ENCODE measurements around the gene AKAP8.
"Not testable (repeated sequence)": the region's sequence is repeated elsewhere in the genome, so short reads cannot be mapped to it uniquely, and the experiment has no call there.

The AKAP8 gene

DNA sequence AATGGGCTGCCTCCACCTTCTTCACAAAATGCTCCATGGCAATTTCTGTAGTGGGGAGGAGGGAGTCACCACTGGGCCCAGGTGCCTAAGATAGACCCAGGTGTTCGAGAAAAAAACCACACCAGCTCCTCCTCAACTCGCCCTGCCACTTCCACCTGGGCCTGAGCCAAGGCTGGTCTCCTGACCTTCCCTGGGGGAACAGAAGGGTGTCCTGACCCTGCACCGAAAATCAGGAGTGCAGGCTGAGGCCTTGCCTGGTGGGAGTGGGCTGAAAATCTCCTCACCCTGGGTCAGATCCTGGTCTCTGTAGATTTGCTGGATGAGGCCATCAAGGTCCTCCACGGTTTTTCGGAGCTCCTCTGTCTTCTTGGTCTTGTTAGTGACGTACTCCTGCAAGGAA lies 17.6 kb upstream of the AKAP8 start:
- H3K4me1 ChIP-seq (ENCODE audit: control insufficient read depth in 2 of 2, insufficient read depth in 1 of 2, low read depth in 1 of 2, low read length in 2 of 2): no peaks in the 10 kb centered on the region
- H2BK120ac ChIP-seq (ENCODE audit: low read depth, low read length): no peak overlapping the region

GRCh38 chr19:15396436-15396835 lies 16.8 kb upstream of the AKAP8 start:
- peak overlapping the region; percentile 66 for H3K4ac ChIP-seq (ENCODE audit: low read length)
- no peak overlapping the region for H3K4me2 ChIP-seq (ENCODE audit: insufficient read depth, low read length, poor library complexity, severe bottlenecking)
- H3K27me3 ChIP-seq (ENCODE audit: control insufficient read depth in 3 of 3, insufficient read depth in 3 of 3, low read depth in 1 of 3, low read length in 3 of 3): no peaks in the 10 kb centered on the region
- no peak overlapping the region for H2BK12ac ChIP-seq (ENCODE audit: low read length)
- H3K9ac ChIP-seq (ENCODE audit: low read depth, low read length, poor library complexity): no peak overlapping the region
- H3K18ac ChIP-seq (ENCODE audit: low read length): no peak overlapping the region
- no peak overlapping the region for H2AFZ ChIP-seq (ENCODE audit: low read length)
- no peak overlapping the region for H4K8ac ChIP-seq (ENCODE audit: low read depth, low read length)
- no peak for DNase-seq (ENCODE audit: low spot score)
- H3K4me3 ChIP-seq (ENCODE audit: low read length in 2 of 2): no peak overlapping the region
- no CpG with 5 or more reads among the region's 3 CpGs for WGBS, 2 donors (ENCODE audit: extremely low coverage in 2 of 2, insufficient read length in 2 of 2, insufficient replicate concordance in 1 of 2)
- no peak overlapping the region for H3K27ac ChIP-seq (replicated peaks; ENCODE audit: low read length)
- no peak overlapping the region for H2AK5ac ChIP-seq (ENCODE audit: low read depth, low read length)
- H3K9me3 ChIP-seq (replicated peaks in 1 of 2; ENCODE audit: control insufficient read depth in 2 of 2, insufficient read depth in 1 of 2, low read depth in 1 of 2, low read length in 2 of 2): no peaks in the 10 kb centered on the region
- H4K91ac ChIP-seq (ENCODE audit: low read depth, low read length, poor library complexity): no peak overlapping the region
- peak overlapping the region; percentile 54 for H2BK5ac ChIP-seq (ENCODE audit: low read length)
- H2BK15ac ChIP-seq (ENCODE audit: low read length): no peak overlapping the region
- peak overlapping the region; percentile 8 for H2BK120ac ChIP-seq (ENCODE audit: low read depth, low read length)
- peaks cover 23% of the 10 kb centered on the region for H3K79me1 ChIP-seq (ENCODE audit: low read depth, low read length)
- peaks cover 59 to 94% of the 10 kb centered on the region in 2 donors for H3K36me3 ChIP-seq (replicated peaks in 1 of 2; ENCODE audit: control insufficient read depth in 2 of 2, insufficient read depth in 2 of 2, low read length in 2 of 2)
- peak overlapping the region; percentile 38 for H3K14ac ChIP-seq (ENCODE audit: low read length)
- no peak overlapping the region for H3K23ac ChIP-seq (ENCODE audit: low read depth, low read length, poor library complexity)
- no peaks in the 10 kb centered on the region for H3K4me1 ChIP-seq (ENCODE audit: control insufficient read depth in 2 of 2, insufficient read depth in 1 of 2, low read depth in 1 of 2, low read length in 2 of 2)

More for the DNA sequence above, 17.6 kb upstream of the AKAP8 start:
- Histone ChIP-seq H2BK12ac (ENCODE audit: low read length) (no peak overlapping the region), H3K9ac (ENCODE audit: low read depth, low read length, poor library complexity) (no peak overlapping the region), H3K4me2 (ENCODE audit: insufficient read depth, low read length, poor library complexity, severe bottlenecking) (no peak overlapping the region), H3K4ac (ENCODE audit: low read length) (no peak overlapping the region), H2BK5ac (ENCODE audit: low read length) (peak overlapping the region; percentile 26), H2BK15ac (ENCODE audit: low read length) (no peak overlapping the region), H2AK5ac (ENCODE audit: low read depth, low read length) (no peak overlapping the region), H3K36me3 (replicated peaks in 1 of 2; ENCODE audit: control insufficient read depth in 2 of 2, insufficient read depth in 2 of 2, low read length in 2 of 2) (peaks cover 59 to 94% of the 10 kb centered on the region in 2 donors), H3K9me3 (replicated peaks in 1 of 2; ENCODE audit: control insufficient read depth in 2 of 2, insufficient read depth in 1 of 2, low read depth in 1 of 2, low read length in 2 of 2) (no peaks in the 10 kb centered on the region), H4K91ac (ENCODE audit: low read depth, low read length, poor library complexity) (no peak overlapping the region), H3K79me1 (ENCODE audit: low read depth, low read length) (peaks cover 21% of the 10 kb centered on the region), H4K8ac (ENCODE audit: low read depth, low read length) (no peak overlapping the region), H2AFZ (ENCODE audit: low read length) (no peak overlapping the region), H3K14ac (ENCODE audit: low read length) (no peak overlapping the region), H3K27me3 (ENCODE audit: control insufficient read depth in 3 of 3, insufficient read depth in 3 of 3, low read depth in 1 of 3, low read length in 3 of 3) (no peaks in the 10 kb centered on the region), H3K27ac (replicated peaks; ENCODE audit: low read length) (no peak overlapping the region), H3K23ac (ENCODE audit: low read depth, low read length, poor library complexity) (no peak overlapping the region), H3K18ac (ENCODE audit: low read length) (no peak overlapping the region), H3K4me3 (ENCODE audit: low read length in 2 of 2) (no peak overlapping the region)
- no peak for DNase-seq (ENCODE audit: low spot score)
- WGBS, 2 donors (ENCODE audit: extremely low coverage in 2 of 2, insufficient read length in 2 of 2, insufficient replicate concordance in 1 of 2): no CpG with 5 or more reads among the region's 6 CpGs

DNA sequence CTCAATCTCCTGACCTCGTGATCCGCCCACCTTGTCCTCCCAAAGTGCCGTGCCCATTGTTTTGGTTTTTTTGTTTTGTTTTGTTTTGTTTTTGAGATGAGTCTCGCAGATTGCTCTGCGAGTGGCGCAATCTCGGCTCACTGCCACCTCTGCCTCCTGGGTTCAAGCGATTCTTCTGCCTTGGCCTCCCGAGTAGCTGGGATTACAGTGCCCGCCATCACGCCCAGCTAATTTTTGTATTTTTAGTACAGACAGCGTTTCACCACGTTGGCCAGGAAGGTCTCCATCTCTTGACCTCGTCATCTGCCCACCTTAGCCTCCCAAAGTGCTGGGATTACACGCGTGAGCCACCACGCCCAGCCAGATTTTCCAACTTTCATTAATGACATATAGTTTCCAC lies 15.7 kb upstream of the AKAP8 start:
- H3K9ac ChIP-seq (ENCODE audit: low read depth, low read length, poor library complexity); H2BK120ac ChIP-seq (ENCODE audit: low read depth, low read length); H3K9me3 ChIP-seq (replicated peaks in 1 of 2; ENCODE audit: control insufficient read depth in 2 of 2, insufficient read depth in 1 of 2, low read depth in 1 of 2, low read length in 2 of 2); H3K27ac ChIP-seq (replicated peaks; ENCODE audit: low read length); H3K14ac ChIP-seq (ENCODE audit: low read length); H2BK5ac ChIP-seq (ENCODE audit: low read length); H3K4me2 ChIP-seq (ENCODE audit: insufficient read depth, low read length, poor library complexity, severe bottlenecking); H2BK15ac ChIP-seq (ENCODE audit: low read length); H3K4me3 ChIP-seq (ENCODE audit: low read length in 2 of 2); H2AFZ ChIP-seq (ENCODE audit: low read length); H3K4ac ChIP-seq (ENCODE audit: low read length); H3K18ac ChIP-seq (ENCODE audit: low read length); H3K4me1 ChIP-seq (ENCODE audit: control insufficient read depth in 2 of 2, insufficient read depth in 1 of 2, low read depth in 1 of 2, low read length in 2 of 2); H3K27me3 ChIP-seq (ENCODE audit: control insufficient read depth in 3 of 3, insufficient read depth in 3 of 3, low read depth in 1 of 3, low read length in 3 of 3); DNase-seq (ENCODE audit: low spot score); H4K91ac ChIP-seq (ENCODE audit: low read depth, low read length, poor library complexity); H3K23ac ChIP-seq (ENCODE audit: low read depth, low read length, poor library complexity); H2AK5ac ChIP-seq (ENCODE audit: low read depth, low read length); H2BK12ac ChIP-seq (ENCODE audit: low read length); H4K8ac ChIP-seq (ENCODE audit: low read depth, low read length): not testable (repeated sequence)
- Histone ChIP-seq H3K79me1 (ENCODE audit: low read depth, low read length) (peaks cover 19% of the 10 kb centered on the region), H3K36me3 (replicated peaks in 1 of 2; ENCODE audit: control insufficient read depth in 2 of 2, insufficient read depth in 2 of 2, low read length in 2 of 2) (peaks cover 52 to 91% of the 10 kb centered on the region in 2 donors)
- no CpG with 5 or more reads among the region's 17 CpGs for WGBS, 2 donors (ENCODE audit: extremely low coverage in 2 of 2, insufficient read length in 2 of 2, insufficient replicate concordance in 1 of 2)

GRCh38 chr19:15394426-15394825 lies 14.8 kb upstream of the AKAP8 start:
- Histone ChIP-seq H3K36me3 (replicated peaks in 1 of 2; ENCODE audit: control insufficient read depth in 2 of 2, insufficient read depth in 2 of 2, low read length in 2 of 2) (peaks cover 45 to 91% of the 10 kb centered on the region in 2 donors), H2BK120ac (ENCODE audit: low read depth, low read length) (no peak overlapping the region), H2BK5ac (ENCODE audit: low read length) (no peak overlapping the region), H3K4me1 (ENCODE audit: control insufficient read depth in 2 of 2, insufficient read depth in 1 of 2, low read depth in 1 of 2, low read length in 2 of 2) (no peaks in the 10 kb centered on the region), H3K14ac (ENCODE audit: low read length) (no peak overlapping the region), H3K27ac (replicated peaks; ENCODE audit: low read length) (no peak overlapping the region), H3K23ac (ENCODE audit: low read depth, low read length, poor library complexity) (no peak overlapping the region), H3K4me2 (ENCODE audit: insufficient read depth, low read length, poor library complexity, severe bottlenecking) (no peak overlapping the region), H3K18ac (ENCODE audit: low read length) (no peak overlapping the region), H2AFZ (ENCODE audit: low read length) (no peak overlapping the region), H4K91ac (ENCODE audit: low read depth, low read length, poor library complexity) (no peak overlapping the region), H2BK12ac (ENCODE audit: low read length) (no peak overlapping the region), H3K79me1 (ENCODE audit: low read depth, low read length) (peaks cover 19% of the 10 kb centered on the region), H3K4me3 (ENCODE audit: low read length in 2 of 2) (no peak overlapping the region), H3K4ac (ENCODE audit: low read length) (no peak overlapping the region), H3K9ac (ENCODE audit: low read depth, low read length, poor library complexity) (no peak overlapping the region), H3K9me3 (replicated peaks in 1 of 2; ENCODE audit: control insufficient read depth in 2 of 2, insufficient read depth in 1 of 2, low read depth in 1 of 2, low read length in 2 of 2) (no peaks in the 10 kb centered on the region), H3K27me3 (ENCODE audit: control insufficient read depth in 3 of 3, insufficient read depth in 3 of 3, low read depth in 1 of 3, low read length in 3 of 3) (no peaks in the 10 kb centered on the region), H2BK15ac (ENCODE audit: low read length) (no peak overlapping the region), H4K8ac (ENCODE audit: low read depth, low read length) (no peak overlapping the region), H2AK5ac (ENCODE audit: low read depth, low read length) (no peak overlapping the region)
- DNase-seq (ENCODE audit: low spot score): no peak
- WGBS, 2 donors (ENCODE audit: extremely low coverage in 2 of 2, insufficient read length in 2 of 2, insufficient replicate concordance in 1 of 2): no CpG with 5 or more reads among the region's 5 CpGs

All from neuronal stem cell (in vitro differentiated cells).